Stimulated activated CD8-positive, alpha-beta memory T cell treated with anti-CD3 and anti-CD28 coated beads, Interleukin-12 subunit alpha, Interleukin-12 subunit beta, amount 100 ng/mL, for 4 hours (primary cell): ENCODE results near the gene CYTL1.
"Not testable (repeated sequence)": the region's sequence is repeated elsewhere in the genome, so short reads cannot be mapped to it uniquely, and the experiment has no call there.

ENCODE experiments used
- DNase-seq: peaks from one replicate; pipeline ENCODE4 v3.0.0-alpha.2; 2020; ENCODE audit warnings: low read depth

Gene CYTL1

GRCh38 chr4:5033281-5033841, 14.1 kb upstream of the CYTL1 start:
- DNase-seq = no peak

- DNase-seq = no peak
These were observed 13.6 kb upstream of the CYTL1 start for GRCh38 chr4:5032813-5033212.

- DNase-seq = no peak
These were observed 11.7 kb upstream of the CYTL1 start for GRCh38 chr4:5030927-5031326.

- DNase-seq = no peak
These were observed 11.0 kb upstream of the CYTL1 start for GRCh38 chr4:5030221-5030620.

GRCh38 chr4:5029447-5029846, 10.2 kb upstream of the CYTL1 start:
- no peak for DNase-seq

- no peak for DNase-seq
These were observed 9.2 kb upstream of the CYTL1 start for GRCh38 chr4:5028480-5028879.

- no peak for DNase-seq
These were observed 8.1 kb upstream of the CYTL1 start for GRCh38 chr4:5027346-5027745.

- DNase-seq = no peak
These were observed 7.1 kb upstream of the CYTL1 start for GRCh38 chr4:5026371-5026770.

GRCh38 chr4:5024673-5025072, 5.4 kb upstream of the CYTL1 start:
- DNase-seq = no peak

GRCh38 chr4:5021546-5021945, 2.3 kb upstream of the CYTL1 start:
- DNase-seq = no peak

- no peak for DNase-seq
These were observed 1.1 kb upstream of the CYTL1 start for GRCh38 chr4:5020341-5020740.

GRCh38 chr4:5019796-5020195, 538 bp upstream of the CYTL1 start:
- no peak for DNase-seq

GRCh38 chr4:5018603-5019002, 655 bp downstream of the CYTL1 start:
- DNase-seq = no peak

- no peak for DNase-seq
These were observed 1.2 kb downstream of the CYTL1 start for GRCh38 chr4:5018096-5018495.

- no peak for DNase-seq
These were observed 5.1 kb downstream of the CYTL1 start for GRCh38 chr4:5014007-5014682.

- DNase-seq = no peak
These were observed 6.3 kb downstream of the CYTL1 start for GRCh38 chr4:5012958-5013357.

GRCh38 chr4:5012244-5012898, 6.9 kb downstream of the CYTL1 start:
- no peak for DNase-seq

GRCh38 chr4:5010984-5011383, 8.3 kb downstream of the CYTL1 start:
- no peak for DNase-seq

GRCh38 chr4:5009796-5010195, 9.5 kb downstream of the CYTL1 start:
- no peak for DNase-seq

GRCh38 chr4:5006932-5007331, 12.3 kb downstream of the CYTL1 start:
- not testable (repeated sequence) for DNase-seq

- DNase-seq = no peak
These were observed 14.8 kb downstream of the CYTL1 start for GRCh38 chr4:5004496-5004895.

GRCh38 chr4:5003918-5004317, 15.3 kb downstream of the CYTL1 start:
- DNase-seq = no peak

- DNase-seq = no peak
These were observed 15.8 kb downstream of the CYTL1 start for GRCh38 chr4:5003372-5003857.

GRCh38 chr4:5001641-5002040, 17.6 kb downstream of the CYTL1 start:
- not testable (repeated sequence) for DNase-seq
